ENCODE results near the gene BOD1.
A peak's percentile ranks its signal among the peaks of the same experiment; 100 is the strongest.

Gene BOD1

DNA sequence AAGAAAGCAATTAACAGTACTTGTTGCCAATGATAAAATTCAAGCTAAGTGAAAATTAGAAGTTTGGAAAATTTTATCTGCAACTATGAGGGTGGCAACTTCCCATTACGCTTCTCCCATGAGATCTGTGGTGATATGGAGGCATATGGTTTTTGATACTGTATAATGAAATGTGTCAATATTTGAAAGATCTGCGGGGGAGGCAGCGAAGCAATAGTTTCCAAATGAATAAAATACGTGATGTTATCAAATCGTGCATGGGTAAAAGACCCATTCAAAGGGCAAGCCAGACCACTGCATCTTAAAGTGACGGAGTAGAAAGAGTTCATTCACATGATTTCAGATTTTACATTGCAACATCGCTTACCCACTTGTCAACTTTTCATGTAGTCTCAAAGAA lies 20.9 kb upstream of the BOD1 start:
- peaks cover 8% of the 10 kb centered on the region; the same call in 1 of the 2 replicates for H3K4me1 ChIP-seq (ENCODE audit: insufficient read depth, low read length)
- H3K9ac ChIP-seq (ENCODE audit: low read depth, low read length) = no peak overlapping the region
- no peak overlapping the region for H3K27ac ChIP-seq (ENCODE audit: low read length)
- H3K36me3 ChIP-seq (ENCODE audit: insufficient read depth, low read depth, low read length) = no peaks in the 10 kb centered on the region
- H3K9me3 ChIP-seq (ENCODE audit: insufficient read depth, low read depth, low read length) = no peaks in the 10 kb centered on the region
- no peak overlapping the region for H3K4me3 ChIP-seq (ENCODE audit: low read length)
- H3K27me3 ChIP-seq (ENCODE audit: insufficient read depth, low read length) = no peaks in the 10 kb centered on the region

GRCh38 chr5:173634465-173634983 lies 18.1 kb upstream of the BOD1 start:
- Histone ChIP-seq H3K4me1 (ENCODE audit: insufficient read depth, low read length) (no peaks in the 10 kb centered on the region; the same call in 1 of the 2 replicates), H3K36me3 (ENCODE audit: insufficient read depth, low read depth, low read length) (no peaks in the 10 kb centered on the region), H3K27me3 (ENCODE audit: insufficient read depth, low read length) (no peaks in the 10 kb centered on the region), H3K4me3 (ENCODE audit: low read length) (no peak overlapping the region), H3K27ac (ENCODE audit: low read length) (no peak overlapping the region), H3K9me3 (ENCODE audit: insufficient read depth, low read depth, low read length) (no peaks in the 10 kb centered on the region), H3K9ac (ENCODE audit: low read depth, low read length) (no peak overlapping the region)

DNA sequence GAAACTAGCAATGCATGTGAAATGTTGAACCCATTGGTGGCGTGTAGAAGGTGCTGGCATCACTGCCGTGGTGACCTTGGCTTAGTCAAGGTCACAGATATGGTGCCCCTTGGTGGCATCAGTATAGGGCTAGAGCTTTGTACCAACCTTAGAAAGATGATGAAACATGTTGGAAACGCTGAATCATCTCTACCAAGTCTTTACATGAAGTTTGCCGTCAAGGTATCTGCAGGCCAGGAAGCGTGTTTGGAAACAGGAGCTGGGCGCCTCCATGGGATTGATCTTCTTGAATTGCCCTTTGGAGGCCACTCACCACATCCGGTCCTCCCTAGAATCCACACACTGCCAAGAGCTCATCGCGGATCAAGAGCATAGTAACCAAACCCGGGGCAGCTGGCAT lies 16.9 kb upstream of the BOD1 start:
- no peaks in the 10 kb centered on the region for H3K36me3 ChIP-seq (ENCODE audit: insufficient read depth, low read depth, low read length)
- peaks cover 6% of the 10 kb centered on the region; the same call in 1 of the 2 replicates for H3K4me1 ChIP-seq (ENCODE audit: insufficient read depth, low read length)
- no peak overlapping the region for H3K4me3 ChIP-seq (ENCODE audit: low read length)
- H3K27ac ChIP-seq (ENCODE audit: low read length) = no peak overlapping the region
- H3K9ac ChIP-seq (ENCODE audit: low read depth, low read length) = no peak overlapping the region
- no peaks in the 10 kb centered on the region for H3K9me3 ChIP-seq (ENCODE audit: insufficient read depth, low read depth, low read length)
- H3K27me3 ChIP-seq (ENCODE audit: insufficient read depth, low read length) = no peaks in the 10 kb centered on the region

- Histone ChIP-seq H3K9ac (ENCODE audit: low read depth, low read length) (no peak overlapping the region), H3K27me3 (ENCODE audit: insufficient read depth, low read length) (no peaks in the 10 kb centered on the region), H3K9me3 (ENCODE audit: insufficient read depth, low read depth, low read length) (no peaks in the 10 kb centered on the region), H3K36me3 (ENCODE audit: insufficient read depth, low read depth, low read length) (no peaks in the 10 kb centered on the region), H3K4me3 (ENCODE audit: low read length) (no peak overlapping the region), H3K27ac (ENCODE audit: low read length) (no peak overlapping the region), H3K4me1 (ENCODE audit: insufficient read depth, low read length) (peaks cover 20% of the 10 kb centered on the region; the same call in 1 of the 2 replicates)
Observed at GRCh38 chr5:173631478-173631877, 15.0 kb upstream of the BOD1 start.

DNA sequence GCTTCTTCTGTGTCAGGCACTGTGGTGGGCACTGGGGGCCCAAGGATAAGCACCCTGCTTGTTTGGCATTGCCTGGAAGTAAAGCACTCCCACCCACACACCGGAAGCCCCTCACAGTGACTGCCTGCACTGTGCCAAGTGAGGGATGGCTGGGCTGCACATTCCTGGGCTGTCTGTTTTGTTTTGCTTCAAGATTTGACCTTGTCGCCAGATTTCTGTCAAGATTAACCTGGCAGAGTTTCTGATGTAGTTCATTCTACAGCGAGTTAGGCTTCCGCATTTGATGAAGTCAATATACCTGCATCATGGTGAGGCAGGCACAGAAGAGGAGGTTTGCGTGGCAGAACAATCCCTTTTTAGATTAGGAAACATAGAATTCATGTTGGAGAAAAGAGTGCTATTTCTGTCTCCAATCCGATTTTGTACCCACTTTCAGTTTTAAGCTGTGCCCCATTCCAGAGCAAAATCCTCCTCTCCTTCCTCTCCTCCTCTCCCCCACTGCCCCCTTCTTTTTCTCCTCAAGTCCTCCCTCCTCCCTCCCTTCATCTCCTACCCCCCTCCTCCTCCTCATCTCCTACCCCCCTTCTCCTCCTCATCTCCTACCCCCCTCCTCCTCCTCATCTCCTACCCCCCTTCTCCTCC lies 14.4 kb upstream of the BOD1 start:
- Histone ChIP-seq H3K36me3 (ENCODE audit: insufficient read depth, low read depth, low read length) (no peaks in the 10 kb centered on the region), H3K4me3 (ENCODE audit: low read length) (no peak overlapping the region), H3K9ac (ENCODE audit: low read depth, low read length) (no peak overlapping the region), H3K27ac (ENCODE audit: low read length) (no peak overlapping the region), H3K27me3 (ENCODE audit: insufficient read depth, low read length) (no peaks in the 10 kb centered on the region), H3K4me1 (ENCODE audit: insufficient read depth, low read length) (peaks cover 20% of the 10 kb centered on the region; the same call in 1 of the 2 replicates), H3K9me3 (ENCODE audit: insufficient read depth, low read depth, low read length) (no peaks in the 10 kb centered on the region)

DNA sequence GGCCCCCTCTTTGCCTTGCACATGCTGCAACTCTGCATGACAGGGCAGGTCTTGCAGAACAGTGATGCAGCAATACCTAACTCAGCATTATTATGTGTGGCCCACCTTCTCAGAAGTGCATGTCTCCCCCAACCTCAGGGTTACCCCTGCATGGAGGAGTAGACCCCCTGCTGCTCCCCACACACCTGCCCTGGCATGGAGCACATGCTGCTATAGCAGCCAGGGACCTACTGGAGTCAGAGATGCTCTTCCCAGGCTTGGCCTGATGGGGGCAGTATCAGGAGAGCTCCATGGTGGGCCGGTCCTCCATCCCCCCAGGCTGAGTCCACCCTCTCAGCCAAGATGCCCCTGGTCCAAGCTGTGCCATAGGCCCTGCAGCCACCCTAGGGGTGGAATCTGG lies 13.2 kb upstream of the BOD1 start:
- no peaks in the 10 kb centered on the region for H3K27me3 ChIP-seq (ENCODE audit: insufficient read depth, low read length)
- H3K4me1 ChIP-seq (ENCODE audit: insufficient read depth, low read length) = peaks cover 20% of the 10 kb centered on the region; the same call in 1 of the 2 replicates
- H3K9me3 ChIP-seq (ENCODE audit: insufficient read depth, low read depth, low read length) = no peaks in the 10 kb centered on the region
- no peak overlapping the region for H3K27ac ChIP-seq (ENCODE audit: low read length)
- no peak overlapping the region for H3K4me3 ChIP-seq (ENCODE audit: low read length)
- no peak overlapping the region for H3K9ac ChIP-seq (ENCODE audit: low read depth, low read length)
- no peaks in the 10 kb centered on the region for H3K36me3 ChIP-seq (ENCODE audit: insufficient read depth, low read depth, low read length)

GRCh38 chr5:173628501-173628900 lies 12.1 kb upstream of the BOD1 start:
- Histone ChIP-seq H3K36me3 (ENCODE audit: insufficient read depth, low read depth, low read length) (no peaks in the 10 kb centered on the region), H3K9ac (ENCODE audit: low read depth, low read length) (peak overlapping the region; percentile 68; the same call in 1 of the 2 replicates), H3K27me3 (ENCODE audit: insufficient read depth, low read length) (no peaks in the 10 kb centered on the region), H3K4me3 (ENCODE audit: low read length) (peak overlapping the region; percentile 40; the same call in 1 of the 2 replicates), H3K4me1 (ENCODE audit: insufficient read depth, low read length) (peaks cover 20% of the 10 kb centered on the region; the same call in 1 of the 2 replicates), H3K27ac (ENCODE audit: low read length) (peak overlapping the region; percentile 26), H3K9me3 (ENCODE audit: insufficient read depth, low read depth, low read length) (no peaks in the 10 kb centered on the region)

GRCh38 chr5:173627860-173628392 lies 11.5 kb upstream of the BOD1 start:
- Histone ChIP-seq H3K9ac (ENCODE audit: low read depth, low read length) (peak overlapping the region; percentile 68; the same call in 1 of the 2 replicates), H3K27me3 (ENCODE audit: insufficient read depth, low read length) (no peaks in the 10 kb centered on the region), H3K27ac (ENCODE audit: low read length) (peak overlapping the region; percentile 26), H3K4me1 (ENCODE audit: insufficient read depth, low read length) (peaks cover 20% of the 10 kb centered on the region; the same call in 1 of the 2 replicates), H3K4me3 (ENCODE audit: low read length) (peak overlapping the region; percentile 40; the same call in 1 of the 2 replicates), H3K36me3 (ENCODE audit: insufficient read depth, low read depth, low read length) (no peaks in the 10 kb centered on the region), H3K9me3 (ENCODE audit: insufficient read depth, low read depth, low read length) (no peaks in the 10 kb centered on the region)

DNA sequence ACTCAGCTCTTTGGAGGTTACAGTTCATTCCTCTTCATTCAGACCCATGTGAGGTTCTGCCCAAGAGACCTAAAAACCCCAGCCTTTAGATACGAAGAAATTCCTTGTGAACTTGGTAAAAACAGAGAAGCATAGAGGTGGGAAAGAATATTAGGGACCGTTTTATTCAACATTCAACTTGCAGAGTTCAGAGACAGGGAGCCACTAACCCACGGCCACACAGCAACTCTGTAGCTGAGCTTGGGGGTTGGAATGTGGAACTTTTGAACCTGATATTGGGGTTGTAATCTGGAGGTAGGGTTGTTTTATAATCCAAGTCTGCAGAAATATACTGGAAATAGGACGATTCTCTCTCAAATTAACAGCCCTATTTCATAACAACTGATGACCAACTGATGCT lies 10.8 kb upstream of the BOD1 start:
- Histone ChIP-seq H3K4me3 (ENCODE audit: low read length) (no peak overlapping the region; the same call in 1 of the 2 replicates), H3K27me3 (ENCODE audit: insufficient read depth, low read length) (no peaks in the 10 kb centered on the region), H3K36me3 (ENCODE audit: insufficient read depth, low read depth, low read length) (no peaks in the 10 kb centered on the region), H3K27ac (ENCODE audit: low read length) (no peak overlapping the region), H3K9me3 (ENCODE audit: insufficient read depth, low read depth, low read length) (no peaks in the 10 kb centered on the region), H3K9ac (ENCODE audit: low read depth, low read length) (peak overlapping the region; percentile 68; the same call in 1 of the 2 replicates), H3K4me1 (ENCODE audit: insufficient read depth, low read length) (peaks cover 20% of the 10 kb centered on the region; the same call in 1 of the 2 replicates)

- Histone ChIP-seq H3K9ac (ENCODE audit: low read depth, low read length) (no peak overlapping the region), H3K9me3 (ENCODE audit: insufficient read depth, low read depth, low read length) (no peaks in the 10 kb centered on the region), H3K27ac (ENCODE audit: low read length) (no peak overlapping the region), H3K4me3 (ENCODE audit: low read length) (no peak overlapping the region), H3K4me1 (ENCODE audit: insufficient read depth, low read length) (peaks cover 20% of the 10 kb centered on the region; the same call in 1 of the 2 replicates), H3K27me3 (ENCODE audit: insufficient read depth, low read length) (no peaks in the 10 kb centered on the region), H3K36me3 (ENCODE audit: insufficient read depth, low read depth, low read length) (no peaks in the 10 kb centered on the region)
Observed at GRCh38 chr5:173626505-173626820, 10.0 kb upstream of the BOD1 start.

DNA sequence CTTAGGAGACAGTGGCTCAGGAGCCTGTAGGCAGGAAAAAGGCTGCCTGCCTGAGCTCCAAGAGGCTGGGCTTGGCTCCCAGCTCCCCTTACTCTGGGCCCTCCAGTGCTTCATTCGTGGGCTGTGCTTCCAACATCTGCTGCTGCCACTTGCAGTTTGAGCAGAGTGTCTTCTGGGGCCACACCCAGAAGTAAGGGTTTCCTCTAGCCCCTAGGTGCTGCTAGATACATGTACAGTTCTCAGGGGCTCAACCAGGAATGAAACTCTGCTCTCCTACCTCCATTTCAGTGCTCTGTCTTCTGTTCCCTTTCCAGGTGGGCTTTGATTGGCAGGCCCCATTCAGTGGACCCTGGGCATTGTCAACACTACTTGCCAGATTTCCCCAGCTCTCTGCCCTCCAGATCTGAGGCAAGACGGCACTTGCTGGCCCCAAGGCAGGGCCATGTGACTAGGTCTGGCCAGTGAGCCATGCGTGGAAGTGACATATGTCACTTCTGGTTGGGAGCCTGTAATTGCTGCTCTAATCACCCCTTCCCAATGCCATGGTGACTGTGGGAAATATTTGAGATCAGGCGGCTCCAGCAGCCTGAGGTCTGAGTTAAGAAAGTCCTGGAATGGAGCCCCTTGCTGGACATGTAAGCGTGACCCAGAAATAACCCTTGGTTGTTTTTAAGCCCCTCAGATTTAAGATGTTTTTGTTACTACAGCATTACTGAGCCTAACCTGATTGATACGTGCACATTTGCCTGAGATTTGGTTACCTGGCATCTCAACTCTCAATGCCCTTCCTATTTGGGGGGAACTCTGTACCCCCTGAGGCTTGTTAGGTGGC lies 9.4 kb upstream of the BOD1 start:
- Histone ChIP-seq H3K4me3 (ENCODE audit: low read length) (no peak overlapping the region), H3K36me3 (ENCODE audit: insufficient read depth, low read depth, low read length) (no peaks in the 10 kb centered on the region), H3K9me3 (ENCODE audit: insufficient read depth, low read depth, low read length) (no peaks in the 10 kb centered on the region), H3K4me1 (ENCODE audit: insufficient read depth, low read length) (peaks cover 20% of the 10 kb centered on the region; the same call in 1 of the 2 replicates), H3K27ac (ENCODE audit: low read length) (no peak overlapping the region), H3K9ac (ENCODE audit: low read depth, low read length) (no peak overlapping the region), H3K27me3 (ENCODE audit: insufficient read depth, low read length) (no peaks in the 10 kb centered on the region)
